Progenitor cell of endocrine pancreas (in vitro differentiated cells): ENCODE data around the gene GRAMD1B. TPM values are rescaled to one million over a fixed set of nuclear protein-coding genes. Genes with fewer than 3 reads are reported as not detected.

ENCODE experiments used
- DNase-seq: peaks from one replicate; pipeline ENCODE4 v3.0.0; 2021; ENCODE audit warnings: low spot score; ENCODE audit not compliant: unreplicated experiment
- H3K27ac Mint-ChIP-seq: 2 replicates; pipeline ENCODE4 v1.8.0; 2021; ENCODE audit warnings: mild to moderate bottlenecking, moderate library complexity, mixed read lengths
- H3K27me3 Mint-ChIP-seq: 2 replicates; pipeline ENCODE4 v1.8.0; 2021; ENCODE audit warnings: mixed read lengths
- H3K36me3 Mint-ChIP-seq: 2 replicates; pipeline ENCODE4 v1.8.0; 2022; ENCODE audit warnings: mixed read lengths; ENCODE audit not compliant: insufficient read depth
- H3K4me1 Mint-ChIP-seq: 2 replicates; pipeline ENCODE4 v1.8.0; 2021; ENCODE audit warnings: low read depth, mixed read lengths
- H3K4me3 Mint-ChIP-seq: 2 replicates; pipeline ENCODE4 v1.8.0; 2021; ENCODE audit warnings: low read depth, mild to moderate bottlenecking, moderate library complexity, mixed read lengths
- H3K9me3 Mint-ChIP-seq: 2 replicates; pipeline ENCODE4 v1.8.0; 2021; ENCODE audit warnings: low read depth, mixed read lengths
- total RNA-seq: library from RNA; stranded (reverse); gene quantifications from 2 replicates; pipeline ENCODE4 v1.2.1, GENCODE V29; 2021
- TF ChIP-seq, protein P1 (sequence below): fragments of 200-600 bp; sonication (generic); IDR thresholded peaks from one replicate; pipeline ENCODE4 v1.5.0; 2021; ENCODE audit warnings: antibody characterized with exemption, mild to moderate bottlenecking; ENCODE audit not compliant: unreplicated experiment

Gene GRAMD1B
- total RNA-seq, 1 donor from 2014 or later, result 4.5 TPM

DNA sequence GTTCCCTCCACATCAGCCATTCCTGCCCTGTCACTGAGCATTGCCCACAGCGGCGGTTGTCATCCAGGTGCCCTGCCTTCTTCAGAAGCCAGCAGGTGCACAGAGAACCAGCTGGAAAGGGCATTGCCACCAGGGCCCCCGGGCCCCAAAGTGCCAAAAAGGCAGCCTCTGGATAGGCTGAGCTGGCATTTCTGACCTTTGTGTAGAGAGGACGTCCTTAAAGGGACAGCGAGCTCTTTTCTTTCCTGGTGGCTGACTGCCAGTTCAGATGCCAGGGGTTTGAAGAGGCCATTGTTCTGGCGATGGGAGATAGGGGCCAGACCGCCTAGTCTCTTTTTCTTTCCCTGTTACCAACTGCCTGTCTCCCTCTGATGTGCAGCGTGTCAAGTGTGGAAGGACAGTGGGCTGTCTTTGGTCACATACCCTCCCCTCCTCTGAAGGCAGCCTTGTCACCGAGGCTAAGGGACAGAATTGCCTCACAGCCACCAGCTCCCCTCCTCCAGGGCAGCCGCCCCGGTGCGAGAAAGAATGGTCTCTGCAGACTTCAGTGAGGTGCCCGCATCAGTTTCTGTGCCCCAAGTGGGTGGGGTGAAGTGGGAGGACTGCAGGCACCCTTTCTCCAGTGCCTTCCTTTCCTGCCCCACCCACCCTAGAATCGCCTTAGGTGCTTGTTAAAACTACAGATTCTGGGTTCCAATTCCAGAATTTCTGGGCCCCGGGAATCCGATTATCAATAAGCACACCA is 114.7 kb downstream of the GRAMD1B start:
- TF ChIP-seq, protein P1, sequence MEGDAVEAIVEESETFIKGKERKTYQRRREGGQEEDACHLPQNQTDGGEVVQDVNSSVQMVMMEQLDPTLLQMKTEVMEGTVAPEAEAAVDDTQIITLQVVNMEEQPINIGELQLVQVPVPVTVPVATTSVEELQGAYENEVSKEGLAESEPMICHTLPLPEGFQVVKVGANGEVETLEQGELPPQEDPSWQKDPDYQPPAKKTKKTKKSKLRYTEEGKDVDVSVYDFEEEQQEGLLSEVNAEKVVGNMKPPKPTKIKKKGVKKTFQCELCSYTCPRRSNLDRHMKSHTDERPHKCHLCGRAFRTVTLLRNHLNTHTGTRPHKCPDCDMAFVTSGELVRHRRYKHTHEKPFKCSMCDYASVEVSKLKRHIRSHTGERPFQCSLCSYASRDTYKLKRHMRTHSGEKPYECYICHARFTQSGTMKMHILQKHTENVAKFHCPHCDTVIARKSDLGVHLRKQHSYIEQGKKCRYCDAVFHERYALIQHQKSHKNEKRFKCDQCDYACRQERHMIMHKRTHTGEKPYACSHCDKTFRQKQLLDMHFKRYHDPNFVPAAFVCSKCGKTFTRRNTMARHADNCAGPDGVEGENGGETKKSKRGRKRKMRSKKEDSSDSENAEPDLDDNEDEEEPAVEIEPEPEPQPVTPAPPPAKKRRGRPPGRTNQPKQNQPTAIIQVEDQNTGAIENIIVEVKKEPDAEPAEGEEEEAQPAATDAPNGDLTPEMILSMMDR, result no peak
- no peak overlapping the region for H3K4me3 Mint-ChIP-seq
- H3K27ac Mint-ChIP-seq, result no peak overlapping the region
- DNase-seq, result no peak
- peaks cover 4% of the 10 kb centered on the region for H3K27me3 Mint-ChIP-seq
- H3K36me3 Mint-ChIP-seq, result no peaks in the 10 kb centered on the region
- no peaks in the 10 kb centered on the region for H3K9me3 Mint-ChIP-seq
- H3K4me1 Mint-ChIP-seq, result peaks cover 5% of the 10 kb centered on the region

DNA sequence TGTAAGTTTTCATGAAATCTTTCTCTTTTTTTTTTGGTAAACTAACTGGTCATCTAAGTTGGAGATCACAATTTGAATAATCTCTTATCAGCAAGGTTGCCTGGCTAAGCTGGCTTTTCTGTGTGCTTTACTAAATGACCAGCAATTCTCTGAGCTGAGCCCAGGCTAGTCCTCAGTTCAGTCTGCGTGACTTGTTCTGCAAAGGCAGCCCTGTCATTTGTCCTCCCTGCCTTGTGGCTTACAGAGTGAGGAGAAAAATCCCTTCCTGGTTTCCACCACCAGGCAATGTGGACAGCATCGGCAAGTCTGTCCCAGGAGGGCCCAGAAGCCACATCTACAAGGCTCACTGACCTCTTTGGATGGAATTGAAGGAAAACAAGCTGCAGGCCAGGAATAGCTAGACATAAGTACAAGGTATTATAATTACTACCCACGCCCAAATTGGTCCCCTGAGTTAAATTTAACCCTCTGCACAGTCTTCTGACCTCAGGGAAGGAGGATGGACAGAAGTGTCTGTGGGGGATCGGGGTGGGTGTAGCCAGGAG is 115.7 kb downstream of the GRAMD1B start:
- Mint-ChIP-seq H3K36me3 (no peaks in the 10 kb centered on the region), H3K27me3 (peaks cover 8% of the 10 kb centered on the region), H3K27ac (no peak overlapping the region), H3K9me3 (no peaks in the 10 kb centered on the region), H3K4me3 (no peak overlapping the region), H3K4me1 (peaks cover 5% of the 10 kb centered on the region)
- no peak for DNase-seq
- TF ChIP-seq, protein P1, result no peak

DNA sequence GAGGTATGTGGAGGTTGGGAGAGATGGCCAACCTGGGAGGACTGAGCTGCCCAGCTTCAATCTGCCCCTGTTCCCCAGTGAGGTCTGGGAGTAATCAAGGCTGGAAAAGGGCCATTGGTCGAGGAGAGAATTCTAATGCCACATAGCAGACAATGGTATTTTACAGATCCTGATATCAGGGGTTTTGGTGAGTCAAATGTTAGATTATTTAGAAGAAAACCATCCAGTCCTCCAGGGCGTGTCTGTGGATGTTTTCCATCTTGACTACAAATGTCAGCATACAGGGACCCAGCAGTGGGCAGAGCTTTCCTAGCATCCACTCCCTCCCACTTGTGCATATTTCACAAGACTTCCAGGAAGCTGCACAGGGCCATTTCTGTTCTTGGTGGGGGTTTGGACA is 116.4 kb downstream of the GRAMD1B start:
- TF ChIP-seq, protein P1, result no peak
- Mint-ChIP-seq H3K4me3 (no peak overlapping the region), H3K27ac (no peak overlapping the region), H3K4me1 (peaks cover 5% of the 10 kb centered on the region), H3K36me3 (no peaks in the 10 kb centered on the region), H3K9me3 (no peaks in the 10 kb centered on the region), H3K27me3 (peaks cover 8% of the 10 kb centered on the region)
- no peak for DNase-seq

DNA sequence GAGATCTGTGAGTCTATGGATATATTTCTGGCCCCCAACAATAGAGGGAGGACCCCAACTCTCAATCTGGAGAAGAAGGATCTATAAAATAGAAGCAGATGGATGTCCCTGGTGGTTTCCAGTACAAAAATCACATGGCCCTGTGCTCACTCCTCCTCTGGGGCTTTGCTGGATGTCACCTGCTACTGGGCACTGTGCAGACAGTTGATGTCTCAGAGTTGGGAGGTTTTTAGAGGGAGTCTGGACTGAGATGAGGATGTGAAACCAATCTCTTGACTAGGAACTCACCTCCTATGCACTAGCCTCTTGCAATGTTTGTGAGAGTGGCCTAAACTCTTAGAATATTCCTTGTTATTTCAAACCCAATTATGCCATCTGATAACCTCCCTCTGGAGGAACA is 117.1 kb downstream of the GRAMD1B start:
- Mint-ChIP-seq H3K27me3 (peaks cover 10% of the 10 kb centered on the region), H3K36me3 (no peaks in the 10 kb centered on the region), H3K9me3 (no peaks in the 10 kb centered on the region), H3K27ac (no peak overlapping the region), H3K4me1 (peaks cover 5% of the 10 kb centered on the region), H3K4me3 (no peak overlapping the region)
- DNase-seq, result no peak
- TF ChIP-seq, protein P1, result no peak

DNA sequence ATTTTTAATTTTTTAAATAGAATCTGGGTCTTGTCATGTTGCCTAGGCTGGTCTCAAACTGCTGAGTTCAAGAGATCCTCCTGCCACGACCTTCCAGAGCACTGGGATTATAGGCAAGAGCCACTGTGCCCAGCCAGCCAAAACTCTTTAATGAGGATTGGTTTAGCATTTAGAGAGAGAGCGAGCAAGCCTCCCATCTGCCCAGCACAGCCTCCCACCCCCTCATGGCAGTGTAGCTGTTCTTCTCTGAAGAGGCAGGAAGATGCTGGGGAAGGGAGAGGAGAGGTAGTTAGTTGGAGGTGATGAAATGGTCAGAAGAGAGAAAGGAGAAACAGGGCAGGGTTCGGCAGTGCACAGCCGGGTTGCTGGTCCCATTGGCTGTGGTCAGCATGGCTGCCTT is 118.7 kb downstream of the GRAMD1B start:
- DNase-seq, result no peak
- TF ChIP-seq, protein P1, result no peak
- Mint-ChIP-seq H3K9me3 (no peaks in the 10 kb centered on the region), H3K4me1 (peaks cover 5% of the 10 kb centered on the region), H3K36me3 (no peaks in the 10 kb centered on the region), H3K27ac (no peak overlapping the region), H3K4me3 (no peak overlapping the region), H3K27me3 (peaks cover 10% of the 10 kb centered on the region)
